ENCODE measurements around the gene NSD2.
A peak's percentile ranks its signal among the peaks of the same experiment; 100 is the strongest.

NSD2 gene

GRCh38 chr4:1864076-1865008 lies 6.9 kb upstream of the NSD2 start:
- DNase-seq: no peak

- DNase-seq: peak in 1 of 2 experiments; percentile 27
Observed at GRCh38 chr4:1866189-1866661, 5.0 kb upstream of the NSD2 start.

GRCh38 chr4:1868293-1868692 lies 2.9 kb upstream of the NSD2 start:
- DNase-seq: no peak

GRCh38 chr4:1868912-1869311 lies 2.3 kb upstream of the NSD2 start:
- no peak for DNase-seq

- no peak for DNase-seq
Observed at GRCh38 chr4:1869530-1870327, 1.5 kb upstream of the NSD2 start.

- DNase-seq: peak; percentile 78 to 91
Observed at GRCh38 chr4:1870328-1870577, 940 bp upstream of the NSD2 start.

GRCh38 chr4:1871471-1872021 lies 353 bp downstream of the NSD2 start:
- DNase-seq: no peak

- no peak for DNase-seq
Observed at GRCh38 chr4:1872870-1873269, 1.7 kb downstream of the NSD2 start.

GRCh38 chr4:1873291-1873690 lies 2.1 kb downstream of the NSD2 start:
- DNase-seq: no peak

GRCh38 chr4:1873776-1874175 lies 2.6 kb downstream of the NSD2 start:
- DNase-seq: no peak

- DNase-seq: no peak
Observed at GRCh38 chr4:1874201-1874600, 3.0 kb downstream of the NSD2 start.

GRCh38 chr4:1879485-1879884 lies 8.3 kb downstream of the NSD2 start:
- DNase-seq: no peak

- DNase-seq: no peak
Observed at GRCh38 chr4:1880332-1880731, 9.1 kb downstream of the NSD2 start.

- no peak for DNase-seq
Observed at GRCh38 chr4:1882850-1883271, 11.7 kb downstream of the NSD2 start.

GRCh38 chr4:1883583-1883982 lies 12.4 kb downstream of the NSD2 start:
- DNase-seq: no peak

- no peak for DNase-seq
Observed at GRCh38 chr4:1885414-1885813, 14.2 kb downstream of the NSD2 start.

GRCh38 chr4:1887052-1887451 lies 15.9 kb downstream of the NSD2 start:
- DNase-seq: no peak

GRCh38 chr4:1890979-1891570 lies 19.9 kb downstream of the NSD2 start:
- DNase-seq: no peak

GRCh38 chr4:1895971-1896657 lies 24.9 kb downstream of the NSD2 start:
- DNase-seq: no peak

GRCh38 chr4:1896658-1896991 lies 25.4 kb downstream of the NSD2 start:
- no peak for DNase-seq

GRCh38 chr4:1898007-1898406 lies 26.8 kb downstream of the NSD2 start:
- no peak for DNase-seq

- no peak for DNase-seq
Observed at GRCh38 chr4:1898681-1899080, 27.5 kb downstream of the NSD2 start.
